Psoas muscle (tissue), 8 donors: ENCODE results near the gene MAP3K19. TPM values are rescaled to one million over a fixed set of nuclear protein-coding genes. Genes with fewer than 3 reads are reported as not detected.

Experiments used
- ATAC-seq, 4 donors: fragments of 200-7000 bp; cut with Tn5 transposase; one replicate each; pipeline ENCODE4 v1.9.1; 2020; ENCODE audit warnings: moderate library complexity in 3 of 4, mild to moderate bottlenecking in 2 of 4
- DNase-seq, 2 donors: peaks; one replicate each; pipeline ENCODE4 v3.0.0-alpha.2; 2020
- H3K27ac ChIP-seq: fragments of 200-600 bp; one replicate; pipeline ENCODE4 v1.8.0; 2022
- H3K27me3 ChIP-seq, 3 donors: fragments of 200-600 bp in 1 of 3; one replicate each; pipeline versions ENCODE4 v1.6.1 to v1.8.0; 2013 to 2022; ENCODE audit warnings: low read length in 2 of 3, mild to moderate bottlenecking in 2 of 3, moderate library complexity in 1 of 3; ENCODE audit not compliant: insufficient read depth in 3 of 3
- H3K36me3 ChIP-seq, 2 donors: fragments of 200-600 bp in 1 of 2; one replicate each; pipeline versions ENCODE4 v1.6.1 to v1.8.0; 2013 to 2022; ENCODE audit warnings: low read depth in 1 of 2, mild to moderate bottlenecking in 1 of 2, moderate library complexity in 1 of 2; ENCODE audit not compliant: insufficient read depth in 1 of 2
- H3K4me1 ChIP-seq: fragments of 200-600 bp; one replicate; pipeline ENCODE4 v1.8.0; 2022
- H3K4me3 ChIP-seq: fragments of 200-600 bp; one replicate; pipeline ENCODE4 v1.8.0; 2022; ENCODE audit warnings: mild to moderate bottlenecking
- H3K9me3 ChIP-seq: fragments of 200-600 bp; one replicate; pipeline ENCODE4 v1.8.0; 2022
- WGBS, 3 donors: extraction: QIAGEN DNeasy Blood & Tissue Kit; methylation state at CpG; one replicate each; pipeline versions ENCODE4 v1.1.6 to v1.1.7; 2013; 5-methylcytosine and 5-hydroxymethylcytosine counted together
- intact Hi-C, 2 donors: fragments of 100-400 bp; cut with DNase I; formaldehyde crosslinking; loops; one replicate each; pipeline versions ENCODE4 v1.11.0 to v1.14.2; 2022
- polyA plus RNA-seq, 3 donors: library from polyadenylated mRNA; stranded (reverse); fragments of 200-250 nt; gene quantifications; one replicate each; pipeline ENCODE4 v1.2.3, GENCODE V29; 2013
- total RNA-seq, 4 donors: library from RNA; stranded (reverse); fragmentation: NEBNext Ultra II Directional in 2 of 4; extraction: Animal tissue kit (Norgen Biotek cat#: 25700) in 2 of 4; gene quantifications; one replicate each; pipeline versions ENCODE4 v1.2.1 to v1.2.4, GENCODE V29; 2021 to 2023
- TF ChIP-seq, protein P1 (sequence below): fragments of 200-600 bp; IDR thresholded peaks from one replicate; pipeline ENCODE4 v1.8.0; 2022; ENCODE audit warnings: antibody characterized with exemption
- donor health status: healthy with polysubstance abuse.
- donor health status: DM: no; HTN: no; CAD: no; lungs with moderate emphysema.
- donor health status: Bipolar disorder and iron deficiency.
- donor health status: healthy.
- donor health status: DM: yes; HTN: yes; CAD: no.
- donor health status: DM: no; HTN: no; CAD: no.
- donor health status: DM: no; HTN: no; CAD: no.
- donor health status: DM: yes; HTN: yes; CAD: no.

MAP3K19 gene
- total and polyA plus RNA-seq, 7 donors: not detected

DNA sequence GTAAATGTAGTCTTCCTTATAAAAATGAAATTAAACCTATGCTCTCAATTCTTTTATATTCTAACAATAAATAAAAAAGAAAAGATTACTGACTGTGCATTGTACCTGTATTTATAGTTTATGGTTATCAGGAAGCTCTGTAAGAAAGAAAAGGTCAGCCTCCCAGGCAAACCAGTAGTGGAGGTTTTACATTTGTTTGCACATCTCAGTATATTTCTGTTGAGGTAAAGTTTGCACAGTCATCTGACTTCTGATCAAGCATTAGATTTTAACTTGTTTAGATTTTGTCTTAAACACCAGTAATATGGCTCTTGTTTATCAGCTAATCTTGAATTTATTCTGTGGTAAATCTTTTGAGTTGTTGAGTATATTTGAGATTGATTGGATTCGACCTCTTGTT is 91.5 kb downstream of the MAP3K19 start:
- H3K4me1 ChIP-seq: no peaks in the 10 kb centered on the region
- WGBS, 3 donors: 46 to 96% (median 95%) methylated on average over 1 of the region's 1 CpG
- no peak for ATAC-seq
- no peaks in the 10 kb centered on the region for H3K27me3 ChIP-seq
- H3K27ac ChIP-seq: no peak overlapping the region
- TF ChIP-seq, protein P1, sequence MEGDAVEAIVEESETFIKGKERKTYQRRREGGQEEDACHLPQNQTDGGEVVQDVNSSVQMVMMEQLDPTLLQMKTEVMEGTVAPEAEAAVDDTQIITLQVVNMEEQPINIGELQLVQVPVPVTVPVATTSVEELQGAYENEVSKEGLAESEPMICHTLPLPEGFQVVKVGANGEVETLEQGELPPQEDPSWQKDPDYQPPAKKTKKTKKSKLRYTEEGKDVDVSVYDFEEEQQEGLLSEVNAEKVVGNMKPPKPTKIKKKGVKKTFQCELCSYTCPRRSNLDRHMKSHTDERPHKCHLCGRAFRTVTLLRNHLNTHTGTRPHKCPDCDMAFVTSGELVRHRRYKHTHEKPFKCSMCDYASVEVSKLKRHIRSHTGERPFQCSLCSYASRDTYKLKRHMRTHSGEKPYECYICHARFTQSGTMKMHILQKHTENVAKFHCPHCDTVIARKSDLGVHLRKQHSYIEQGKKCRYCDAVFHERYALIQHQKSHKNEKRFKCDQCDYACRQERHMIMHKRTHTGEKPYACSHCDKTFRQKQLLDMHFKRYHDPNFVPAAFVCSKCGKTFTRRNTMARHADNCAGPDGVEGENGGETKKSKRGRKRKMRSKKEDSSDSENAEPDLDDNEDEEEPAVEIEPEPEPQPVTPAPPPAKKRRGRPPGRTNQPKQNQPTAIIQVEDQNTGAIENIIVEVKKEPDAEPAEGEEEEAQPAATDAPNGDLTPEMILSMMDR: no peak
- peaks cover 7 to 73% of the 10 kb centered on the region in 2 donors for H3K36me3 ChIP-seq
- no peak for DNase-seq
- no peaks in the 10 kb centered on the region for H3K9me3 ChIP-seq
- intact Hi-C loops: no loop called here
- no peak overlapping the region for H3K4me3 ChIP-seq

DNA sequence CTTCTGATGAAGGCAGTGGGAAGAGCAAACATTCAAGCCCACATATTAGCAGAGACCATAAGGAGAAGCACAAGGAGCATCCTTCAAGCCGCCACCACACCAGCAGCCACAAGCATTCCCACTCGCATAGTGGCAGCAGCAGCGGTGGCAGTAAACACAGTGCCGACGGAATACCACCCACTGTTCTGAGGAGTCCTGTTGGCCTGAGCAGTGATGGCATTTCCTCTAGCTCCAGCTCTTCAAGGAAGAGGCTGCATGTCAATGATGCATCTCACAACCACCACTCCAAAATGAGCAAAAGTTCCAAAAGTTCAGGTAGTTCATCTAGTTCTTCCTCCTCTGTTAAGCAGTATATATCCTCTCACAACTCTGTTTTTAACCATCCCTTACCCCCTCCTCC is 93.2 kb downstream of the MAP3K19 start:
- peaks cover 9 to 88% of the 10 kb centered on the region in 2 donors for H3K36me3 ChIP-seq
- TF ChIP-seq, protein P1: no peak
- no peaks in the 10 kb centered on the region for H3K27me3 ChIP-seq
- no peak for ATAC-seq
- no peak overlapping the region for H3K27ac ChIP-seq
- no peaks in the 10 kb centered on the region for H3K9me3 ChIP-seq
- 94 to 99% (median 98%) methylated on average over 5 of the region's 5 CpGs for WGBS, 3 donors
- no peak for DNase-seq
- intact Hi-C loops: no loop called here
- H3K4me3 ChIP-seq: no peak overlapping the region
- no peaks in the 10 kb centered on the region for H3K4me1 ChIP-seq

DNA sequence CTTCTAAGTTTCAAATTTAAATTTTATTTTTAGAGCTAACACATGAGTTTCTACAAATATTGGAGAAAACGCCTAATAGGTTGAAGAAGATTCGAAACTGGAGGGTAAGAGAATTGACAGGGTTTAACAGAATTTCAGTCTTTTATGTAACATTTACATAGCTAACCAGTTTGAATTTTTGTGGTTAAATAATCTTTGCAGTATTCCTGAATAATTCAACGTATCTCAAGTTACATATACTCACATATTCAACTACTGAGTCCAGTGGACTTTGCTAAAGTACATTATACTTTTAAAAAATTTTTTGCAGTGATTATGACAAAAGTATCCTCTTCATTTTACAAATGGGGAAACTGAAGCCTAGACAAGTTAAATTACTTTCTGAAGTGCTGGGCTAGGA is 94.6 kb downstream of the MAP3K19 start:
- Histone ChIP-seq H3K9me3 (no peaks in the 10 kb centered on the region), H3K4me3 (no peak overlapping the region), H3K4me1 (no peaks in the 10 kb centered on the region), H3K36me3 (peaks cover 9 to 96% of the 10 kb centered on the region in 2 donors), H3K27ac (no peak overlapping the region), H3K27me3 (no peaks in the 10 kb centered on the region)
- TF ChIP-seq, protein P1: no peak
- intact Hi-C loops: no loop called here
- DNase-seq (no peak), ATAC-seq (no peak)
- WGBS, 3 donors: 90 to 98% (median 92%) methylated on average over 3 of the region's 3 CpGs

DNA sequence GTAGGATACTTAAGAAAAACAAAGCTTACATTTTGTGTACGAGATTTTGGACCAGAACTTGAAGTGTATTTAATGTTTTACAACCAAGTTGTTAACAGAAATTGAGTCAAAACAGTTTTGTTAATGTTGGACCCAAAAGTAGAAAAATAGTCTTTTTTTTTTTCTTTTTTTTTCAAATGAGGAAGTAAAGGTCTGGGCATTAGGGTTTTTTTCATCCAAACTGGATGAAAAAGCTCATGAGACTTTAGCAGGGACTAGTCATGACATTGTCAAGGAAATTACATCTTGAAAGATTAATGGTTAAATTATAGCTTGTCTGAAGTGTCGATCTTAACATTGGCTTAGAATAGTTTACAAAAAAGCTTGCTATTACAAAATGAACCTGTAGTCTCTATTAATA is 96.4 kb downstream of the MAP3K19 start:
- Histone ChIP-seq H3K9me3 (no peaks in the 10 kb centered on the region), H3K27ac (no peak overlapping the region), H3K4me3 (no peak overlapping the region), H3K36me3 (peaks cover 9 to 96% of the 10 kb centered on the region in 2 donors), H3K27me3 (no peaks in the 10 kb centered on the region), H3K4me1 (no peaks in the 10 kb centered on the region)
- whole genome bisulfite sequencing, 3 donors: 93 to 94% (median 93%) methylated on average over 2 of the region's 2 CpGs
- intact Hi-C loops: no loop called here
- TF ChIP-seq, protein P1: no peak
- DNase-seq (no peak), ATAC-seq (no peak)

DNA sequence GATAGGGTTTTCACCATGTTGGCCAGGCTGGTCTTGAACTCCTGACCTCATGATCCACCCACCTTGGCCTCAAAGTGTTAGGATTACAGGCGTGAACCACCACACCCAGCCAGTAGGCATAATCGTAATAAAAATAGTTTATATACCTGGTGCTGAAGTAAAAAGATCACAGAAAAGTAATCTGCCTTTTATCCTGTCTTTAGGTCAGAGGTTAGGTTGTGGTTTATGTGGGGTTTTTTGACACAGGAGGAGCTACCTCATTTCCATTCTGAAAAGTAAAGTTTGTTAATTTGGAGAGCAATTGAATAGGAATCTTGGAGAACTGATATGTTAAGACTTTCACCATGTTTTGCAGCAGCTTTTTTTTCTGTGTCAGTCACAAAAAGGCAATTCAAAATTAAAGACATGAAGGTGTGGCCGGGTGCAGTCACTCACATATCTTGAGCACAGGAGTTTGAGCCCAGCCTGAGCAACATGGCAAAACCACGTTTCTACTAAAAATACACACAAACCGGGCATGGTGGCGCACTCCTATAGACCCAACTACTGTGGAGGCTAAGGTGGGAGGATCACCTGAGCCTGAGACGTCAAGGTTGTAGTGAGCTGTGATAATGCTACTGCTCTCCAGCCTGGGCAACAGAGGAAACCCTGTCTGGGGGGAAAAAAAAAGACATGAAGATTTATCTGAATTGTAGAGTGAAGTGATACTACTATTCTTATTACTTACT is 97.1 kb downstream of the MAP3K19 start:
- Histone ChIP-seq H3K4me1 (no peaks in the 10 kb centered on the region), H3K4me3 (no peak overlapping the region), H3K9me3 (no peaks in the 10 kb centered on the region), H3K36me3 (peaks cover 9 to 93% of the 10 kb centered on the region in 2 donors), H3K27ac (no peak overlapping the region), H3K27me3 (no peaks in the 10 kb centered on the region)
- no peak for DNase-seq
- ATAC-seq: no peak
- intact Hi-C loops: no loop called here
- WGBS, 3 donors: 89 to 93% (median 91%) methylated on average over 7 of the region's 7 CpGs
- TF ChIP-seq, protein P1: no peak
